HG03575 (cell line): ENCODE results near the gene GLOD5.

ENCODE experiments used
- ATAC-seq: cut with Tn5 transposase; IDR thresholded peaks from one replicate; pipeline ENCODE4 v1.9.1; 2021; ENCODE audit not compliant: unreplicated experiment, insufficient number of reproducible peaks, low FRiP score; ENCODE audit errors: extremely low read depth

The GLOD5 gene

GRCh38 chrX:48751343-48751742 is 10.2 kb upstream of the GLOD5 start:
- no peak for ATAC-seq

- no peak for ATAC-seq
These were observed 9.0 kb upstream of the GLOD5 start for GRCh38 chrX:48752498-48752897.

- ATAC-seq = no peak
These were observed 7.8 kb upstream of the GLOD5 start for GRCh38 chrX:48753708-48754228.

DNA sequence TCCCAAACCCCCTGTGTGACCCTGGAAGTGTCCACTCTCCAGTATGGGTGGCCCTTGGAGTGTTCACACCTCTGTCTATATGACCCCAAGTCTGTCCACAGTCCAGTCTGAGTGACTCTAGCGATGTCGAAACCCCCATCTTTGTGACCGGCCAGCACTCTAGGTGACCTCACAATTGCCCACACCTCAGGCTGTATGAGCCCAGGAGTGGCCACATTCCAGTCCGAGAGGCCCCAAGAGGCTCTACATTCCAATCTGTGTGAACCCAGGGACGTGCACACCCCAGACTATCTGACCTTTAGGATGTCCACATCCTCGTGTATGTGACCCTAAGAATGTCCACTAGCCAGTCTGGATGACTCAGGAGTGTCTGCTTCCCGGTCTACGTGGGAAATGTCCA is 7.3 kb upstream of the GLOD5 start:
- ATAC-seq = no peak

DNA sequence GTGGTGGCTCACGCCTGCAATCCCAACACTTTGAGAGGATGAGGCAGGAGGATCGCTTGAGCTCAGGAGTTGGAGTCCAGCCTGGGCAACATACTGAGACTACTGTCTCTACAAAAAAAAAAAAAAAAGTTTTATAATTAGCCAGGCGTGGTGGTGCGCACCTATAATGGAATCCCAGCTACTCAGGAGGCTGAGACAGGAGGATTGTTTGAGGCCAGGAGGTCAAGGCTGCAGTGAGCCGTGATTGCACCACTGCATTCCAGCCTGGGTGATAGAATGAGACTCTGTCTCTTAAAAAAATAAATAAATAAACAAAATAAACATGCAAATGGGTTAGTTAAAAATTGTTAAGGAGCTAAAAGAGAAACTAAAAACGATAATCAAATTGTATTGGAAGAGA is 7.7 kb downstream of the GLOD5 start:
- no peak for ATAC-seq

- ATAC-seq = no peak
These were observed 8.7 kb downstream of the GLOD5 start for GRCh38 chrX:48770296-48770695.

GRCh38 chrX:48772602-48773001 is 11.1 kb downstream of the GLOD5 start:
- ATAC-seq = no peak

GRCh38 chrX:48776818-48777439 is 15.4 kb downstream of the GLOD5 start:
- no peak for ATAC-seq

DNA sequence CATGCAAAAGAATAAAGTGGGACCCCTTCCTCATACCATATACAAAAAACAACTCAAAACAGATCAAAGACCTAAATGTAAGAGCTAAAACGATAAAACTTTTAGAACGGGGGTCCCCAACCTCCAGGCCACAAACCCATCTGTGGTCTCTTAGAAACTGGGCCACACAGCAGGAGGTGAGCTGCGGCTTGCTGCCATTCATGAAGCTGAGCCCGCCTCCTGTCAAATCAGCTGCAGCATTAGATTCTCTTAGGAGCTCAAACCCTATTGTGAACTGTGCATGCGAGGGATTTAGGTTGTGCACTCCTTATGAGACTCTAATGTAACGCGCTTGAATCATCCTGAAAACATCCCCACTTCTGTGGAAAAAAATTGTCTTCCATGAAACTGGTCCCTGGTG is 17.9 kb downstream of the GLOD5 start:
- ATAC-seq = no peak

DNA sequence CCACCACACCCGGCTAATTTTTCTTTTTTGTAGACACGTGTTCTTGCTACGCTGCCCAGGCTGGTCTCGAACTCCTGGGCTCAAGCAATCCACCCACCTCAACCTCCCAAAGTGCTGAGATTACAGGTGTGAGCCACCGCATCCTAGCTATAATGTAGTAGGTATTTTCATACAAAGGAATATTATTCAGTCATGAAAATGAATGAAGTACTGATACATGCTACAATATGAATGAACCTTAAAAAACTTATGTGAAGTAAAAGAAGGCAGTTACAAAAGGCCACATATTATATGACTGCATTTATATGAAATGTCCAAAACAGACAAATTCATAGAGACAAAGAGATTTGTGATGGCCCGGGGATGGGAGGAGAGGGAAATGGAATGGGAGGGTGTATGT is 20.2 kb downstream of the GLOD5 start:
- ATAC-seq = no peak

DNA sequence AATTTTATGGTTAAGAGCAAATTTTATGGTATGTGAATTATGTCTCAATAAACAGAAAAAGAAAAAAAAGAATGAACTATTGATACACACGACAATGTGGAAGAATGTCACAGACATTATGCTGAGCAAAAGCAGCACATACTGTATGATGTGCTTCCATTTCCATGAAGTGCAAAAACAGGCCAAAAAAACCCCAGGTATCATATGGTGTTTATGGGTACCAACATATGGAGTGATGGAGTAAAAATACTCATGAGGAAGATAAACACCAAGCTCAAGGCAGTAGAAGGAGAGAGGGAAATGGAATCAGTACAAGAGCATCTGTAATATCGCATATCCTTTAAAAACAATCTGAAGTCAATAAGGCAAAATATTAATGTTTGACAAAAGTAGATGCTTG is 20.7 kb downstream of the GLOD5 start:
- ATAC-seq = no peak

DNA sequence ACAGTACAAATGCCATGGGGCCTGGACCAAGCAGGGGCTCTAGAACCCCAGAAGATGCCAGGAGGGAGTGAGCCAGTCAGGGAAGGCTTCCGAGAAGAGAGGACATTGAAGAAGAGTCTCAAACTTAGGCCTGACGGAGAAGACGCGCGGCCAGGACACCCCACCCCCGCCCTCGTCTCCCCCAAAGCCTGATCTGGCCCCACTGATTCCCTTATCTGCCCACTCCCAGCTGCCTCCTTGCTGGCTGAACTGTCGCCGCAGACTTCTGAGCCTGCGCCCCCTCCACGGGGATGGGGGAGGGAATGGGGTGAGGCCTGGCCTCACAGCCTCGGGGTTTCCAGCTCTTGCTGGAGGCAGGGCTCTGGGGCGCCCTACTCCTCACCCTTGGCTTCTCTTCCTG is 21.2 kb downstream of the GLOD5 start:
- ATAC-seq = no peak

DNA sequence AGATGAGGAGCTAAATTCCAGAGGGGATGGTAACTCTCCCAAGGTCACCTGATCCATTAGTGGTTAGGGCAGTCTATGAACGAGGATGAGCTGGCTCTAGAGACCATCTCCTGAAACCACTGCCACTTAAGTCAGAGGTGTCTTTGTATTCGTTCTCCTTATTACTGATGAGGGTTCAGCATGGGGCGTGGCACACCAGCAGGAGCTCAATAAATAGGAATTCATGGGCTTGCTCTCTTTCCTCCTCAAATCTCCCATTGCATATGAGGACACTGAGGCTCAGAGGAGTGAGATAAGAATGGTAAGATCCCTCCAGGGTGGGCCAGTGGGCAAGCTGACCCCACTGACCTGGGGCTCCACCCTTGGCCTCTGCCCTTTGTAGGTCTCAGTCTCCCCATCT is 23.2 kb downstream of the GLOD5 start:
- ATAC-seq = no peak

DNA sequence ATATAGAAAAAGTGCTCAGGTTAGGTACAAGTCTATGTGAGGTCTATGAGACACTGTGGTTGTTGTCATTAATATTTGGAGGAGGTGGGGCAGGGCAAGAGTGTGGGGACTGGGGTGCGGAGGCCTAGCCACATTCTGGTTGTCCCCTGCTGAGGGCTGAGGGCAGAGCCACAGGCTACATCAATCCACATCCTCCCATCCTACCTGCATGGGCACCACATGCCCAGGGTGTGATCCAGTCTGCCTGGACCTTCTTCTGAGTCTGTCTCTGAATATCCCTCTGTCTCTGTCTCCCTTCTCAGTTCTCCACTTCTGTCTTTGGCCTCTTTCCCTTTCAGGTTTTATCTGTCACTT is 23.6 kb downstream of the GLOD5 start:
- no peak for ATAC-seq

DNA sequence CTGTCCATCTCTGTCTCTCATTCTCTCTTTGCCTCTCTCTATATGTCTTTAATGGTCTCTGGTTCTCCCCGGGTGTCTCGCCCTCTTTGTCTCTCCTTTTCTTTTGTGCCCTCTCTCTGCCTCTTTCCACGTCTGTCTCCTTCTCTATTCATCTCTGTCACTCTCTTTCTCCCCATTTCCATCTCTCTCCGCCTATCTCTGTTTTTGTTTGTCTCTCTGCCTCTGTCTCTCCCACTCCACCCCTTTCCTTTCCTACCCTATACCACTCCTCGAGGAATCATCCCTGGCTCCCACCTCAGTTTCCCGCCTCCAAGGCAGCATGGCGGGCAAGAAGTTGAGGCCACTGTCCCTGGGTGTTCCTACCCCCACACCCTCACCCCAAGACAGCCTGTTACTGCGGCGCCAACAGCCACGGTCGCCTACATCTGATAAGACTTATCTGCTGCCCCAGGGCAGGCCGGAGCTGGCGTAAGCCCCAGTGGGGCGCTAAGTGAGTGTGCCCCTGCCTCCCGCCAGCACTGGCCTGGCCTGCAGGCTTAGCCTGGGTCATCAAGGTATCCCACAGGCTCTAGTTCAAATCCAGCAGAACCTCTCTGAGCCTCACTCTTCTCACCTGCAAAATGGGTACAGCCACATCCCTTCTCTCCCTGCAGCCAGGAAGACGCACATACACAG is 24.1 kb downstream of the GLOD5 start:
- ATAC-seq = no peak

DNA sequence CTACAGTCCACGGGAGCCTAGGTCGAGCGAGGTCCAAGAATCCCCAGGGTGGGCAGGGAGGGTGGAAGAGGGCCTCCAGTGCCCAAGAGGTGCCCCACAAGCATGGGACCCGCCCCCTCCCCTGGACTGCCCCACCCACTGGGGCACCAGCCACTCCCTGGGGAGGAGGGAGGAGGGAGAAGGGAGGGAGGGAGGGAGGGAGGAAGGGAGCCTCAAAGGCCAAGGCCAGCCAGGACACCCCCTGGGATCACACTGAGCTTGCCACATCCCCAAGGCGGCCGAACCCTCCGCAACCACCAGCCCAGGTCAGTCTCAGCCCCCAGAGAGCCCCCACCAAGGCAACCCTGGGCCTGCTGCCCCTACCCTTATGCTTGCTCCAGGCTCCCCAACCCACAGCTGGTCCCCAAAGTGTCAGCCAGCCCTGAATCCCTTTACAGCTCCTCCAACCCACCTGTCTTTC is 24.8 kb downstream of the GLOD5 start, which contains the start of gene GATA1:
GATA1 (plus strand) TSS at position 250 of the 460 bp plus-strand sequence. CDS start 4,520 bp downstream, outside the sequence.
- no peak for ATAC-seq

DNA sequence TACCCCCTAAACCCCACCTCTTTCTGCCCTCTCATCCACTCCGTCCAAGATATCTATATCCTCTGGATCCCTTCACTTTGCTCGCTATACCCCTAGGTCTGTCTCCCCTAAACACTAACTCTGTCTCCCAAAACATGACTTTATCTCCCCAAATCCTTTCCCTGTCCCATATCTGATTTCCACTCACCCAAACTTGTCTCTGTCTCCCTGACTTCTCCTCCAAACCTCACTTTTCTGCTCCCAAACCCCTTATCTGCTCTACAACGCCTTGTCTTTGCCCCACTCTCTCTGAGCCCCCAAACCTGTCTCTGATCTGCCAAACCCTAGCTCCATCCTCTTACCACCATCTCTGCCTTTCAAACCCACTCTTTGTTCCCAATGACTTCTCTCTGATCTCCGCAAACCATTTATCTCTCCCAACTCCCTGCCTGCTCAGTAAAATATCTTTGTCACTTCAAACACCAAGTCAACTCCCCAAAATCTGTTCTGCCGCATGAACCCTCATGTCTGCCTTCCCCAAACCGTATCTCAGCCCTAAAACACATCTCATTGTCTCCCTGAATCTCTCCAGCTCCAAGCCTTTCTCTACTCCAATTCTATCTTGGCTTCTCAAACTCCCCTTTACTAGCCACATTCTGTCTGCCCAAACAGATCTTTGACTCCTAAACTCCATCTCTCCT is 25.4 kb downstream of the GLOD5 start:
- ATAC-seq = no peak

- ATAC-seq = no peak
These were observed 26.2 kb downstream of the GLOD5 start for GRCh38 chrX:48787505-48788443.
